ENCODE data around the gene PIAS1. TPM values are rescaled to one million over a fixed set of nuclear protein-coding genes. Genes with fewer than 3 reads are reported as not detected.
A peak's percentile ranks its signal among the peaks of the same experiment; 100 is the strongest.

PIAS1 gene
- total RNA-seq, 4 donors from 2014 or later: 26.2 to 68.4 (median 53.1) TPM

DNA sequence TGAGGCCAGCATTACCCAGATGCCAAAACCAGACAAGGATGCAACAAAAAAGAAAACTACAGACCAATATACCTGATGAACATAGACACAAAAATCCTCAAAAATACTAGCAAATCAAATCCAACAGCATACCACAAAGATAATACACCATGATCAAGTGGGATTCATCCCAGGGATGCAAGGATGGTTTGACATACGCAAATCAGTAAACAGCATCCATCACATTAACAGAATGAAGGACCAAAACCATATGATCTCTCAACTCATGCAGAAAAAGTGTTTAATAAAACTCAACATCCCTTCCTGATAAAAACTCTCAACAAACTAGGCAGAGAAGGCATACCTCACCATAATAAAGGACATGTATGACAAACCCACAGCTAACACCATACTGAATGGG is 14.0 kb upstream of the PIAS1 start:
- Histone ChIP-seq H3K9me3 (peaks cover 0 to 7% (median 0%) of the 10 kb centered on the region in 4 donors), H3K36me3 (no peaks in the 10 kb centered on the region), H3K4me1 (no peaks in the 10 kb centered on the region), H3K27me3 (no peaks in the 10 kb centered on the region), H3K27ac (replicated peaks in 1 of 4) (no peak overlapping the region), H3K4me3 (no peak overlapping the region)
- 86% methylated on average over 1 of the region's 1 CpG for WGBS
- intact Hi-C loops (cut with DNase I): no loop called here
- no peak for DNase-seq (ENCODE audit: extremely low spot score)
- TF ChIP-seq, protein P1, sequence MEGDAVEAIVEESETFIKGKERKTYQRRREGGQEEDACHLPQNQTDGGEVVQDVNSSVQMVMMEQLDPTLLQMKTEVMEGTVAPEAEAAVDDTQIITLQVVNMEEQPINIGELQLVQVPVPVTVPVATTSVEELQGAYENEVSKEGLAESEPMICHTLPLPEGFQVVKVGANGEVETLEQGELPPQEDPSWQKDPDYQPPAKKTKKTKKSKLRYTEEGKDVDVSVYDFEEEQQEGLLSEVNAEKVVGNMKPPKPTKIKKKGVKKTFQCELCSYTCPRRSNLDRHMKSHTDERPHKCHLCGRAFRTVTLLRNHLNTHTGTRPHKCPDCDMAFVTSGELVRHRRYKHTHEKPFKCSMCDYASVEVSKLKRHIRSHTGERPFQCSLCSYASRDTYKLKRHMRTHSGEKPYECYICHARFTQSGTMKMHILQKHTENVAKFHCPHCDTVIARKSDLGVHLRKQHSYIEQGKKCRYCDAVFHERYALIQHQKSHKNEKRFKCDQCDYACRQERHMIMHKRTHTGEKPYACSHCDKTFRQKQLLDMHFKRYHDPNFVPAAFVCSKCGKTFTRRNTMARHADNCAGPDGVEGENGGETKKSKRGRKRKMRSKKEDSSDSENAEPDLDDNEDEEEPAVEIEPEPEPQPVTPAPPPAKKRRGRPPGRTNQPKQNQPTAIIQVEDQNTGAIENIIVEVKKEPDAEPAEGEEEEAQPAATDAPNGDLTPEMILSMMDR (IDR thresholded peaks at IDR 0.05): no peak
- no peak for TF ChIP-seq POLR2A (IDR thresholded peaks at IDR 0.05; ENCODE audit: low read depth)
- no peak for TF ChIP-seq POLR2AphosphoS5 (IDR thresholded peaks at IDR 0.05)
- no peak for TF ChIP-seq EP300 (IDR thresholded peaks at IDR 0.05)

DNA sequence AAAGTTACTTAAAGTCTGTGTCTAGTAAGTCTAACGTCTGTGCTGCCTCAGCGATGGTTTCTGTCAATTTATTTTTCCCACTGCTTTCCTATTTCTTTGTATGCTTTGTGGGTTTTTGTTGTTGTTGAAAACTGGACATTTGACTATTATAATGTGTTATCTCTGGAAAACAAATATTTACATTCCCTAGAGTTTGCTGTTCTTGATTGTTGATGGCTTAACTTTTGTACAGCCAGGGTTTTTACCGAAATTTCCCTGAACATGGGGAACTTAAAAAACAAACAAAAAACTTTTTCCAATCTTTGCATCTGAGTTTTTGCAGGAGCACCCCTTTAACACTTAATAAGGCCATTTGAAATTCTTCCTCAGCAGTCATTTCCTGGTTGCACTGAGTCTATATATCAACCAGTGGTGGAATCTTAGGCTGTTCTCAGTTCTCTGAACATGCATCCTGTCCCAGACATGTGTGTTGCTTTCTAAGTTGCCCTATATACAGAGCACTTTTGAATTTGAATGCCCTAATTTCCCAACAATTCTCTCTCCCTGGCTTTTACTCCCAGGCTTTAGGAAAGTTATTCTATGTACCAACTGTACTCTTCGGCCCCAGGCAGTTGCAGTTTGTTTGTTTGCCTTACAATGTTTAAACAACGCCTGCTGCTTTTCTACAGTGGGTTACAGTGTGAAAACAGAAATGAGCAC is 11.8 kb upstream of the PIAS1 start:
- no peaks in the 10 kb centered on the region for H3K36me3 ChIP-seq
- H3K4me3 ChIP-seq: no peak overlapping the region
- WGBS: 90% methylated on average over 5 of the region's 5 CpGs
- no peak overlapping the region for H3K27ac ChIP-seq (replicated peaks in 1 of 4)
- intact Hi-C loops (cut with DNase I): no loop called here
- TF ChIP-seq, protein P1 (IDR thresholded peaks at IDR 0.05): no peak
- TF ChIP-seq EP300 (IDR thresholded peaks at IDR 0.05): no peak
- TF ChIP-seq POLR2AphosphoS5 (IDR thresholded peaks at IDR 0.05): no peak
- no peak for TF ChIP-seq POLR2A (IDR thresholded peaks at IDR 0.05; ENCODE audit: low read depth)
- peaks cover 0 to 7% (median 0%) of the 10 kb centered on the region in 4 donors for H3K9me3 ChIP-seq
- no peaks in the 10 kb centered on the region for H3K27me3 ChIP-seq
- DNase-seq (ENCODE audit: extremely low spot score): peak; percentile 37
- H3K4me1 ChIP-seq: no peaks in the 10 kb centered on the region

DNA sequence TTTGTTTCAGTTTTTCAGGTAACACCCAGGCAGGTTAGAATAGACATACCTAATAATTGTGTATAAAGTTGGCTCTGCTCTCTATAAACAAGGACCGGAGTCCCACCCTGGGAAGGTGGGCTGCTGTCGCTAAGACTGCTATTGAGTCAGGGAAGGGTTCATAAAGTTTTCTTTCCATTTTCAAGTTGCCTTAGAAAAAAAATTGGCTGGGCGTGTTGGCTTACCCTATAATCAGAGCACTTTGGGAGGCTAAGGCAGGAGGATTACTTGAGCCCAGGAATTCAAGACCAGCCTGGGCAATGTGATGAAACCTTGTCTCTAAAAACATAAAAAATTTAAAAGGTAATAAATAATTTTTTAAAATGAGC is 11.3 kb upstream of the PIAS1 start:
- H3K36me3 ChIP-seq: no peaks in the 10 kb centered on the region
- DNase-seq (ENCODE audit: extremely low spot score): peak; percentile 7
- H3K27ac ChIP-seq (replicated peaks in 1 of 4): no peak overlapping the region
- TF ChIP-seq, protein P1 (IDR thresholded peaks at IDR 0.05): no peak
- TF ChIP-seq POLR2A (IDR thresholded peaks at IDR 0.05; ENCODE audit: low read depth) (no peak), POLR2AphosphoS5 (IDR thresholded peaks at IDR 0.05) (no peak)
- H3K4me1 ChIP-seq: no peaks in the 10 kb centered on the region
- WGBS: 87% methylated on average over 3 of the region's 3 CpGs
- no peak overlapping the region for H3K4me3 ChIP-seq
- peaks cover 0 to 7% (median 0%) of the 10 kb centered on the region in 4 donors for H3K9me3 ChIP-seq
- no peaks in the 10 kb centered on the region for H3K27me3 ChIP-seq
- intact Hi-C loops (cut with DNase I): no loop called here

DNA sequence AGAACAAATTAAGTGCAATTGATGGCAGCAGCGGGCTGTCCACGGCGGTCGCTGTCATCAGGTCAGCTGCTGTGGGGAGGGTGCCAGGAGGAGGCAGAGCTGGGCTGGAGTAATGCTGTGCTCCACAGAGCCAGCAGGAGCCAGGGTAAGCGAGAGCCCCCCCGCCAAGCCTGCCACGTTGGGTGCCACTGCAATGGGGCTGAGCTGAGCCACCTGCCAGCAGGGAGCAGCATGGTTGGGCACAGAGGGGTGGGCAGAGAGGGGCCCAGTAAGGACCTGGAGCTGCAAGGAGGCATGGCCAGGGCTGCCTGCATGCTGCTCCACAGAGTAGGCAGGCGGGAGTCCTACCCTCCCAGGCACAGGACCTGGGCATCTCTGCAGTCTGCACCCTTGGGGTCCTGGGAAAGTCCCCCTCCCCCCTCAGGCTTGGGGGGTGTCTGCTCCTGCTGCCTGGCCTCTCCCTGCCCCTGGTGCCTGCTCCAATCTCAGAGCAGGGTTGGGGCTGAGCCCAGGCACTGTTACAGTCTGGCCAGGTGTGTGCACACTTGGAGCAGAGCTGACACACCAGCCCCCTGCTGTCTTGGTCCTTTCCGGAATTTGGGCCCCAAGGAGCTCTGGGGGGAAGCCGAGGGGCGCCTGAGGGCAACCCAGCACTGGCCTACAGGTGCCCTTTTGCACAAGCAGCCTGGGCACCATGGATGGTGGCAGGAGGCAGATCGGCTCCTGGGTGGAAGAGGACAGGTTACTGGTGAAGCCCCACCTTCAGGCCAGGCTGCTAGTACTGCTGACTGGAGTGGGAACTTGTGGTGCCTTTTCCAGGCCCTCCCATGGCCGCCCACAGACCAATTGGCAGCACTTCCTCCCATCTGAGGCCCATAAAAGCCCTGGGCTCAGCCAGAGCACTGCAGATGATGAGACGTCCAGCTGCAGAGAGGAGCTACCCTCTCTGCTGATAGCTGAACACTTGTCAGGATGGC is 8.5 kb upstream of the PIAS1 start:
- H3K4me1 ChIP-seq: no peaks in the 10 kb centered on the region
- no peaks in the 10 kb centered on the region for H3K36me3 ChIP-seq
- no peaks in the 10 kb centered on the region for H3K9me3 ChIP-seq
- peak; percentile 78 for DNase-seq (ENCODE audit: extremely low spot score)
- no peak overlapping the region for H3K4me3 ChIP-seq
- H3K27ac ChIP-seq (replicated peaks in 1 of 4): no peak overlapping the region
- H3K27me3 ChIP-seq: no peaks in the 10 kb centered on the region
- WGBS: 74% methylated on average over 11 of the region's 14 CpGs
- TF ChIP-seq POLR2AphosphoS5 (IDR thresholded peaks at IDR 0.05) (no peak), EP300 (IDR thresholded peaks at IDR 0.05) (no peak), POLR2A (IDR thresholded peaks at IDR 0.05; ENCODE audit: low read depth) (no peak)
- TF ChIP-seq, protein P1 (IDR thresholded peaks at IDR 0.05): no peak
- intact Hi-C loops (cut with DNase I): no loop called here
